Liver (tissue), 9 donors: ENCODE measurements around the gene GMDS. TPM values are rescaled to one million over a fixed set of nuclear protein-coding genes. Genes with fewer than 3 reads are reported as not detected.

Experiments used
- DNase-seq: peaks from one replicate; pipeline ENCODE4 v3.0.0-alpha.2; 2017; ENCODE audit warnings: low spot score
- H3K27ac ChIP-seq, 2 donors: one replicate each; pipeline ENCODE4 v1.7.0; 2013; ENCODE audit warnings: inconsistent platforms in 2 of 2, low read length in 2 of 2, control low read depth in 1 of 2, low read depth in 1 of 2, mild to moderate bottlenecking in 1 of 2
- H3K27me3 ChIP-seq, 4 donors: one replicate each; pipeline versions ENCODE4 v1.6.1 to v1.7.0; 2013; ENCODE audit warnings: low read length in 3 of 4, inconsistent platforms in 1 of 4, mild to moderate bottlenecking in 1 of 4, moderate library complexity in 1 of 4; ENCODE audit not compliant: control insufficient read depth in 4 of 4, insufficient read depth in 4 of 4
- H3K36me3 ChIP-seq, 4 donors: one replicate each; pipeline versions ENCODE4 v1.6.1 to v1.7.0; 2013; ENCODE audit warnings: low read length in 3 of 4, mild to moderate bottlenecking in 3 of 4, low read depth in 1 of 4, moderate library complexity in 1 of 4; ENCODE audit not compliant: control insufficient read depth in 4 of 4, insufficient read depth in 3 of 4
- H3K4me1 ChIP-seq, 4 donors: one replicate each; pipeline versions ENCODE4 v1.6.1 to v1.7.0; 2013; ENCODE audit warnings: low read length in 3 of 4, mild to moderate bottlenecking in 3 of 4, moderate library complexity in 1 of 4; ENCODE audit not compliant: control insufficient read depth in 4 of 4, insufficient read depth in 4 of 4
- H3K4me3 ChIP-seq, 3 donors: one replicate each; pipeline versions ENCODE4 v1.6.1 to v1.7.0; 2013; ENCODE audit warnings: low read length in 3 of 3, control low read depth in 1 of 3, low read depth in 1 of 3, mild to moderate bottlenecking in 1 of 3
- H3K9ac ChIP-seq, 2 donors: one replicate each; pipeline ENCODE4 v1.7.0; 2013; ENCODE audit warnings: low read length in 2 of 2, mild to moderate bottlenecking in 2 of 2, moderate library complexity in 2 of 2, control low read depth in 1 of 2, low read depth in 1 of 2
- H3K9me3 ChIP-seq, 4 donors: one replicate each; pipeline versions ENCODE4 v1.6.1 to v1.7.0; 2013; ENCODE audit warnings: low read length in 3 of 4; ENCODE audit not compliant: control insufficient read depth in 4 of 4
- ATF3 ChIP-seq: IDR thresholded peaks from 2 replicates; pipeline ENCODE4 v1.6.1; 2016; ENCODE audit warnings: antibody characterized with exemption
- EGR1 ChIP-seq, 2 donors: IDR thresholded peaks; 2 replicates each; pipeline ENCODE4 v1.6.1; 2016 to 2018; ENCODE audit warnings: antibody characterized with exemption in 2 of 2, low read depth in 2 of 2
- FOXA1 ChIP-seq: IDR thresholded peaks from 2 replicates; pipeline ENCODE4 v1.6.1; 2016; ENCODE audit warnings: antibody characterized with exemption
- FOXA2 ChIP-seq: IDR thresholded peaks from 2 replicates; pipeline ENCODE4 v1.6.1; 2016; ENCODE audit warnings: antibody characterized with exemption
- GABPA ChIP-seq, 2 donors: IDR thresholded peaks in 1 of 2; conservative IDR thresholded peaks in 1 of 2; 2 replicates each; pipeline ENCODE4 v1.6.1; 2016; ENCODE audit warnings: antibody characterized with exemption in 2 of 2, mild to moderate bottlenecking in 1 of 2, moderate library complexity in 1 of 2
- HNF4A ChIP-seq, 2 donors: conservative IDR thresholded peaks; 2 replicates each; pipeline ENCODE4 v1.6.1; 2016; ENCODE audit warnings: antibody characterized with exemption in 2 of 2, mild to moderate bottlenecking in 2 of 2
- HNF4G ChIP-seq: IDR thresholded peaks from 2 replicates; pipeline ENCODE4 v1.6.1; 2016; ENCODE audit warnings: antibody characterized with exemption
- JUND ChIP-seq, 2 donors: IDR thresholded peaks; 2 replicates each; pipeline ENCODE4 v1.6.1; 2016; ENCODE audit warnings: antibody characterized with exemption in 2 of 2
- NR2F2 ChIP-seq: IDR thresholded peaks from 2 replicates; pipeline ENCODE4 v1.6.1; 2016; ENCODE audit warnings: antibody characterized with exemption
- RAD21 ChIP-seq, 2 donors: IDR thresholded peaks; 2 replicates each; pipeline ENCODE4 v1.6.1; 2016; ENCODE audit warnings: antibody characterized with exemption in 2 of 2, mild to moderate bottlenecking in 2 of 2
- REST ChIP-seq: IDR thresholded peaks from 2 replicates; pipeline ENCODE4 v1.6.1; 2016; ENCODE audit warnings: antibody characterized with exemption, mild to moderate bottlenecking
- RXRA ChIP-seq, 2 donors: IDR thresholded peaks; 2 replicates each; pipeline ENCODE4 v1.6.1; 2017 to 2018; ENCODE audit warnings: antibody characterized with exemption in 2 of 2, mild to moderate bottlenecking in 1 of 2
- SP1 ChIP-seq: IDR thresholded peaks from 2 replicates; pipeline ENCODE4 v1.6.1; 2018; ENCODE audit warnings: antibody characterized with exemption, mild to moderate bottlenecking
- TAF1 ChIP-seq: conservative IDR thresholded peaks from 2 replicates; pipeline ENCODE4 v1.6.1; 2016; ENCODE audit warnings: antibody characterized with exemption, mild to moderate bottlenecking
- YY1 ChIP-seq: IDR thresholded peaks from 2 replicates; pipeline ENCODE4 v1.6.1; 2016; ENCODE audit warnings: antibody characterized with exemption, mild to moderate bottlenecking
- WGBS: extraction: QIAGEN DNeasy Blood & Tissue Kit; methylation state at CpG from one replicate; pipeline ENCODE4 v1.1.7; 2013; 5-methylcytosine and 5-hydroxymethylcytosine counted together
- polyA plus RNA-seq, 2 donors: library from polyadenylated mRNA; stranded (reverse) in 1 of 2; unstranded in 1 of 2; fragments of 200-250 nt in 1 of 2; fragments of >200 nt in 1 of 2; fragmentation: Nextera tagmentation in 1 of 2; extraction: Ambion mirVana in 1 of 2; gene quantifications; one replicate each; pipeline versions ENCODE4 v1.2.1 to v1.2.3, GENCODE V29; 2013 to 2015
- total RNA-seq, 2 donors: library from RNA; depleted of rRNA; stranded (reverse); fragments of >200 nt; gene quantifications; one replicate each; pipeline ENCODE4 v1.2.3, GENCODE V29; 2014
- TF ChIP-seq, protein P1 (sequence below): IDR thresholded peaks from 2 replicates; pipeline ENCODE4 v1.6.1; 2016; ENCODE audit warnings: antibody characterized with exemption
- TF ChIP-seq, protein P2 (sequence below): IDR thresholded peaks from 2 replicates; pipeline ENCODE4 v1.6.1; 2016; ENCODE audit warnings: antibody characterized with exemption
- TF ChIP-seq, protein P3 (sequence below): fragments of 150-350 bp; IDR thresholded peaks from 2 replicates; pipeline ENCODE4 v1.5.1; 2017; ENCODE audit warnings: improper control_type of control experiment, low read depth, low read length; ENCODE audit not compliant: missing input control
- donor health status: healthy.
- donor health status: healthy.
- donor health status: healthy.
- donor health status: healthy.
- donor health status: healthy.

GMDS gene
- total and polyA plus RNA-seq, 4 donors, result 3.5 to 15.6 (median 13.0) TPM

DNA sequence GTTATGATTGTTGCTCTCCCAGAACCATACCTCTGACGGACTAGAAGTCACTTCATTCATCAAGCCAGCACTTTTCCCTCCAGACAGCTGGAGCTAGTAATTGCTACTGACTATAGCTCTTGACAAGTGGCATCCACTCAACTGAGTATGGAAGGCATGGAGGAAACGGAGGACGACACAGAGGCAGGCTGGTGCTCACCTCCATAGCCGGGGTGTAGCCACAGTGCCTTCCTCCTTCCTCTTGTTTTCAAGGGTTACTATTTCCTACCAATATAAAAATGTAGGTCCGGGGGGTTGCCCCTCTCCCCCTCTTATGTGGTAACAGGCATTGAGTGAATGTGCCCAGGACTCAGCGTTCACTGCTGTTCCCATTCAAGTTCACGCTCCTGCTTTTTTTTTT, 659.1 kb downstream of the GMDS start:
- TF ChIP-seq, protein P1, sequence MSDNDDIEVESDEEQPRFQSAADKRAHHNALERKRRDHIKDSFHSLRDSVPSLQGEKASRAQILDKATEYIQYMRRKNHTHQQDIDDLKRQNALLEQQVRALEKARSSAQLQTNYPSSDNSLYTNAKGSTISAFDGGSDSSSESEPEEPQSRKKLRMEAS, result no peak
- TF ChIP-seq HNF4A (conservative IDR thresholded peaks at IDR 0.05) (no peak), FOXA2 (no peak), SP1 (no peak), YY1 (no peak), ATF3 (no peak), FOXA1 (no peak), RXRA (IDR thresholded peaks at IDR 0.05) (no peak), EGR1 (IDR thresholded peaks at IDR 0.05; ENCODE audit: low read depth in 2 of 2) (no peak), JUND (IDR thresholded peaks at IDR 0.05) (no peak), TAF1 (no peak), HNF4G (no peak), GABPA (IDR thresholded peaks at IDR 0.05 in 1 of 2, conservative IDR thresholded peaks at IDR 0.05 in 1 of 2) (no peak), RAD21 (IDR thresholded peaks at IDR 0.05) (no peak), REST (no peak), NR2F2 (no peak)
- TF ChIP-seq, protein P2, sequence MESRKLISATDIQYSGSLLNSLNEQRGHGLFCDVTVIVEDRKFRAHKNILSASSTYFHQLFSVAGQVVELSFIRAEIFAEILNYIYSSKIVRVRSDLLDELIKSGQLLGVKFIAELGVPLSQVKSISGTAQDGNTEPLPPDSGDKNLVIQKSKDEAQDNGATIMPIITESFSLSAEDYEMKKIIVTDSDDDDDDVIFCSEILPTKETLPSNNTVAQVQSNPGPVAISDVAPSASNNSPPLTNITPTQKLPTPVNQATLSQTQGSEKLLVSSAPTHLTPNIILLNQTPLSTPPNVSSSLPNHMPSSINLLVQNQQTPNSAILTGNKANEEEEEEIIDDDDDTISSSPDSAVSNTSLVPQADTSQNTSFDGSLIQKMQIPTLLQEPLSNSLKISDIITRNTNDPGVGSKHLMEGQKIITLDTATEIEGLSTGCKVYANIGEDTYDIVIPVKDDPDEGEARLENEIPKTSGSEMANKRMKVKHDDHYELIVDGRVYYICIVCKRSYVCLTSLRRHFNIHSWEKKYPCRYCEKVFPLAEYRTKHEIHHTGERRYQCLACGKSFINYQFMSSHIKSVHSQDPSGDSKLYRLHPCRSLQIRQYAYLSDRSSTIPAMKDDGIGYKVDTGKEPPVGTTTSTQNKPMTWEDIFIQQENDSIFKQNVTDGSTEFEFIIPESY, result no peak
- TF ChIP-seq, protein P3, sequence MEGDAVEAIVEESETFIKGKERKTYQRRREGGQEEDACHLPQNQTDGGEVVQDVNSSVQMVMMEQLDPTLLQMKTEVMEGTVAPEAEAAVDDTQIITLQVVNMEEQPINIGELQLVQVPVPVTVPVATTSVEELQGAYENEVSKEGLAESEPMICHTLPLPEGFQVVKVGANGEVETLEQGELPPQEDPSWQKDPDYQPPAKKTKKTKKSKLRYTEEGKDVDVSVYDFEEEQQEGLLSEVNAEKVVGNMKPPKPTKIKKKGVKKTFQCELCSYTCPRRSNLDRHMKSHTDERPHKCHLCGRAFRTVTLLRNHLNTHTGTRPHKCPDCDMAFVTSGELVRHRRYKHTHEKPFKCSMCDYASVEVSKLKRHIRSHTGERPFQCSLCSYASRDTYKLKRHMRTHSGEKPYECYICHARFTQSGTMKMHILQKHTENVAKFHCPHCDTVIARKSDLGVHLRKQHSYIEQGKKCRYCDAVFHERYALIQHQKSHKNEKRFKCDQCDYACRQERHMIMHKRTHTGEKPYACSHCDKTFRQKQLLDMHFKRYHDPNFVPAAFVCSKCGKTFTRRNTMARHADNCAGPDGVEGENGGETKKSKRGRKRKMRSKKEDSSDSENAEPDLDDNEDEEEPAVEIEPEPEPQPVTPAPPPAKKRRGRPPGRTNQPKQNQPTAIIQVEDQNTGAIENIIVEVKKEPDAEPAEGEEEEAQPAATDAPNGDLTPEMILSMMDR, result no peak
- Histone ChIP-seq H3K27ac (no peak overlapping the region), H3K4me1 (no peaks in the 10 kb centered on the region), H3K4me3 (no peak overlapping the region), H3K36me3 (no peaks in the 10 kb centered on the region), H3K9me3 (no peaks in the 10 kb centered on the region), H3K9ac (no peak overlapping the region), H3K27me3 (no peaks in the 10 kb centered on the region)
- WGBS, result 81% methylated on average over 7 of the region's 7 CpGs
- DNase-seq, result no peak

DNA sequence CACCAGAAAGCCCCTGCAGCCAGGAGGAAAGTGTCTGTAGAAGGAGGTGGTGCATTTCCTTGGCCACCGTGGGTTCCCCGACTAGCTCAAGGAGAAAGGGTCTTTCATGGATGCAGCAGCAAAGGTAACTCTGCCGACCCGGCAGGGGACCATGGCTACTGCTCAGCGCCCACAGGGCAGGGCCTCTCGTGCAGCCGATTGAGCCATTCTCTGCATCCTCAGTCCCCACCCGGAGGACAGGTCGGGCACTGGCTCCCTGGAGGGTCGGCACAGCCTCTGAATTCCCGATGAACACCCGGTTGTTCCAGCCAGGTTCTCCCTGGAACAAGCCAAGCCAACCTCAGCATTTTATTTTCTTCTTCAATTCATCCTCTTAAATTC, 659.7 kb downstream of the GMDS start:
- no peak overlapping the region for H3K27ac ChIP-seq
- H3K4me3 ChIP-seq, result no peak overlapping the region
- no peak overlapping the region for H3K9ac ChIP-seq
- H3K27me3 ChIP-seq, result no peaks in the 10 kb centered on the region
- H3K9me3 ChIP-seq, result no peaks in the 10 kb centered on the region
- TF ChIP-seq EGR1 (IDR thresholded peaks at IDR 0.05; ENCODE audit: low read depth in 2 of 2), result no peak
- no peak for TF ChIP-seq FOXA1
- TF ChIP-seq GABPA (IDR thresholded peaks at IDR 0.05 in 1 of 2, conservative IDR thresholded peaks at IDR 0.05 in 1 of 2), result no peak
- no peak for TF ChIP-seq HNF4G
- TF ChIP-seq, protein P3, result no peak
- no peak for TF ChIP-seq NR2F2
- H3K36me3 ChIP-seq, result no peaks in the 10 kb centered on the region
- 79% methylated on average over 12 of the region's 12 CpGs for WGBS
- H3K4me1 ChIP-seq, result no peaks in the 10 kb centered on the region
- DNase-seq, result no peak
